Activated CD8-positive, alpha-beta memory T cell treated with anti-CD3 and anti-CD28 coated beads for 24 hours (primary cell): Measurements from ENCODE around the gene CYP2A6.
"Not testable (repeated sequence)": the region's sequence is repeated elsewhere in the genome, so short reads cannot be mapped to it uniquely, and the experiment has no call there.

Experiments
- DNase-seq: peaks from one replicate; pipeline ENCODE4 v3.0.0-alpha.2; 2020

The CYP2A6 gene

GRCh38 chr19:40843653-40844052 is 6.6 kb downstream of the CYP2A6 start:
- peak; percentile 91 for DNase-seq

- not testable (repeated sequence) for DNase-seq
These were observed 7.1 kb downstream of the CYP2A6 start for GRCh38 chr19:40842997-40843652.

GRCh38 chr19:40842012-40842411 is 8.2 kb downstream of the CYP2A6 start:
- not testable (repeated sequence) for DNase-seq

GRCh38 chr19:40838477-40838876 is 11.8 kb downstream of the CYP2A6 start:
- not testable (repeated sequence) for DNase-seq

GRCh38 chr19:40836754-40837429 is 13.4 kb downstream of the CYP2A6 start:
- peak; percentile 11 for DNase-seq

- DNase-seq, result peak; percentile 37
These were observed 16.3 kb downstream of the CYP2A6 start for GRCh38 chr19:40833728-40834533.

GRCh38 chr19:40832431-40832790 is 17.8 kb downstream of the CYP2A6 start:
- not testable (repeated sequence) for DNase-seq

- peak; percentile 30 for DNase-seq
These were observed 18.5 kb downstream of the CYP2A6 start for GRCh38 chr19:40831502-40832430.

GRCh38 chr19:40830741-40831140 is 19.5 kb downstream of the CYP2A6 start:
- DNase-seq, result peak; percentile 24

- DNase-seq, result no peak
These were observed 21.0 kb downstream of the CYP2A6 start for GRCh38 chr19:40829205-40829604.

- peak; percentile 50 for DNase-seq
These were observed 22.6 kb downstream of the CYP2A6 start for GRCh38 chr19:40827386-40828247.

GRCh38 chr19:40826699-40827385 is 23.4 kb downstream of the CYP2A6 start:
- peak; percentile 71 for DNase-seq

- not testable (repeated sequence) for DNase-seq
These were observed 23.9 kb downstream of the CYP2A6 start for GRCh38 chr19:40826312-40826698.

GRCh38 chr19:40825460-40826095 is 24.7 kb downstream of the CYP2A6 start:
- peak; percentile 40 for DNase-seq

- DNase-seq, result peak; percentile 48
These were observed 25.3 kb downstream of the CYP2A6 start for GRCh38 chr19:40824916-40825315.

GRCh38 chr19:40822704-40823553 is 27.3 kb downstream of the CYP2A6 start:
- peak; percentile 41 for DNase-seq

GRCh38 chr19:40822161-40822560 is 28.1 kb downstream of the CYP2A6 start:
- peak; percentile 46 for DNase-seq

- peak; percentile 86 for DNase-seq
These were observed 30.6 kb downstream of the CYP2A6 start for GRCh38 chr19:40819479-40820234.
